K562 (cell line): Measurements from ENCODE around the gene NUBPL. TPM values are rescaled to one million over a fixed set of nuclear protein-coding genes. Genes with fewer than 3 reads are reported as not detected.

Experiments used
- ARHGAP35 ChIP-seq: fragments of 450-650 bp; IDR thresholded peaks from 2 replicates; pipeline ENCODE4 v1.6.1; 2018; ENCODE audit not compliant: partially characterized antibody
- CBFA2T3 ChIP-seq: fragments of 450-650 bp; IDR thresholded peaks from 2 replicates; pipeline ENCODE4 v1.6.1; 2017
- CCAR2 ChIP-seq: fragments of 200-400 bp; formaldehyde crosslinking; IDR thresholded peaks from 2 replicates; pipeline ENCODE4 v1.6.1; 2017; ENCODE audit warnings: mild to moderate bottlenecking, low read depth, low read length
- CREB1 ChIP-seq, 2 experiments: sonication (generic) in 1 of 2; formaldehyde crosslinking in 1 of 2; IDR thresholded peaks; 2 replicates each; pipeline versions ENCODE4 v1.6.1 to v1.8.0; 2012 to 2022; ENCODE audit warnings: inconsistent platforms in 1 of 2, mild to moderate bottlenecking in 1 of 2, missing genetic modification reagents in 1 of 2, moderate library complexity in 1 of 2
- CSDE1 ChIP-seq, 2 experiments: fragments of 450-650 bp; IDR thresholded peaks; 2 replicates each; pipeline ENCODE4 v1.6.1; 2016; ENCODE audit warnings: mild to moderate bottlenecking in 1 of 2
- DNMT1 ChIP-seq: fragments of 450-650 bp; IDR thresholded peaks from 2 replicates; pipeline ENCODE4 v1.6.1; 2016; ENCODE audit warnings: antibody characterized with exemption, mild to moderate bottlenecking
- EP300 ChIP-seq: IDR thresholded peaks from 2 replicates; pipeline ENCODE4 v1.6.1; 2012; ENCODE audit warnings: low read length, improper control_type of control experiment
- FOXJ3 ChIP-seq: sonication (generic); formaldehyde crosslinking; IDR thresholded peaks from 2 replicates; pipeline ENCODE4 v1.4.0; 2020; ENCODE audit warnings: mild to moderate bottlenecking, missing genetic modification reagents
- FOXK2 ChIP-seq, 2 experiments: fragments of 450-650 bp; IDR thresholded peaks in 1 of 2; conservative IDR thresholded peaks in 1 of 2; 2 replicates each; pipeline ENCODE4 v1.6.1; 2016; ENCODE audit warnings: low read depth in 2 of 2, mild to moderate bottlenecking in 1 of 2
- HNRNPK ChIP-seq: fragments of 200-400 bp; formaldehyde crosslinking; IDR thresholded peaks from one replicate; pipeline ENCODE4 v1.6.1; 2018; ENCODE audit warnings: mild to moderate bottlenecking, low read depth, low read length; ENCODE audit not compliant: poor library complexity, severe bottlenecking
- IRF2 ChIP-seq: sonication (generic); formaldehyde crosslinking; IDR thresholded peaks from 2 replicates; pipeline ENCODE4 v1.8.1; 2022; ENCODE audit warnings: mild to moderate bottlenecking, missing genetic modification reagents
- KAT8 ChIP-seq: fragments of 450-650 bp; IDR thresholded peaks from 2 replicates; pipeline ENCODE4 v1.6.1; 2016; ENCODE audit warnings: low read depth, mild to moderate bottlenecking
- NCOA1 ChIP-seq: fragments of 450-650 bp; IDR thresholded peaks from 2 replicates; pipeline ENCODE4 v1.6.1; 2016; ENCODE audit warnings: low read depth
- RBM17 ChIP-seq: fragments of 200-400 bp; formaldehyde crosslinking; IDR thresholded peaks from 2 replicates; pipeline ENCODE4 v1.6.1; 2017; ENCODE audit warnings: low read depth, mild to moderate bottlenecking, low read length, borderline replicate concordance
- RFX1 ChIP-seq: fragments of 450-650 bp; IDR thresholded peaks from 2 replicates; pipeline ENCODE4 v1.6.1; 2016; ENCODE audit warnings: mild to moderate bottlenecking, moderate library complexity
- RNF2 ChIP-seq: sonication (generic); IDR thresholded peaks from 2 replicates; pipeline ENCODE4 v1.6.1; 2016
- SP1 ChIP-seq: sonication (generic); formaldehyde crosslinking; IDR thresholded peaks from 2 replicates; pipeline ENCODE4 v1.8.1; 2022; ENCODE audit warnings: mild to moderate bottlenecking, missing genetic modification reagents
- SUPT5H ChIP-seq: fragments of 450-650 bp; IDR thresholded peaks from 2 replicates; pipeline ENCODE4 v1.6.1; 2016
- TCFL5 ChIP-seq: fragments of 250-450 bp; sonication (Bioruptor Pico); conservative IDR thresholded peaks from 2 replicates; pipeline ENCODE4 v1.6.1; 2021; ENCODE audit warnings: mild to moderate bottlenecking, moderate library complexity, matching md5 sums
- ZFP30 ChIP-seq: fragments of 250-450 bp; sonication (Bioruptor Pico); IDR thresholded peaks from 2 replicates; pipeline ENCODE4 v1.8.0; 2022; ENCODE audit warnings: moderate library complexity, mild to moderate bottlenecking, inconsistent platforms, borderline replicate concordance
- ZNF239 ChIP-seq: fragments of 250-450 bp; sonication (Bioruptor Pico); IDR thresholded peaks from 2 replicates; pipeline ENCODE4 v1.4.0; 2020; ENCODE audit warnings: mild to moderate bottlenecking
- ZNF253 ChIP-seq: fragments of 250-450 bp; sonication (Bioruptor Pico); conservative IDR thresholded peaks from 2 replicates; pipeline ENCODE4 v1.6.1; 2021; ENCODE audit warnings: mild to moderate bottlenecking
- polyA plus RNA-seq, 8 experiments: library from polyadenylated mRNA; depleted of rRNA in 4 of 8; stranded (reverse) in 5 of 8; unstranded in 3 of 8; fragments of >200 nt; fragmentation: Nextera tagmentation in 2 of 8; fragmentation: Illumina TruSeq in 1 of 8; extraction: Ambion mirVana in 2 of 8; extraction: Trizol in 1 of 8; gene quantifications; 2 replicates each; pipeline versions ENCODE4 v1.2.1 to v1.2.3, GENCODE V29; 2011 to 2014; ENCODE audit warnings: inconsistent platforms in 1 of 8, missing spikeins in 1 of 8
- total RNA-seq, 7 experiments: library from RNA; depleted of rRNA in 6 of 7; stranded (reverse); fragments of >200 nt in 6 of 7; fragmentation: Illumina TruSeq in 2 of 7; extraction: Trizol in 2 of 7; gene quantifications; 2 replicates each; pipeline versions ENCODE4 v1.2.1 to v1.2.3, GENCODE V29; 2011 to 2021; ENCODE audit warnings: low replicate concordance in 1 of 7
- TF ChIP-seq, protein P1 (sequence below): sonication (generic); formaldehyde crosslinking; IDR thresholded peaks from 2 replicates; pipeline ENCODE4 v1.8.0; 2022; ENCODE audit warnings: mild to moderate bottlenecking, missing genetic modification reagents
- TF ChIP-seq, protein P2 (sequence below): IDR thresholded peaks from 2 replicates; pipeline ENCODE4 v1.6.1; 2016; ENCODE audit warnings: missing genetic modification characterization, missing compliant biosample characterization
- TF ChIP-seq, protein P3 (sequence below): conservative IDR thresholded peaks from 2 replicates; pipeline ENCODE4 v1.6.1; 2011; ENCODE audit warnings: low read depth, mild to moderate bottlenecking, low read length; ENCODE audit not compliant: control insufficient read depth
- TF ChIP-seq, protein P4 (sequence below): fragments of 250-450 bp; sonication (Bioruptor Pico); IDR thresholded peaks from 2 replicates; pipeline ENCODE4 v1.5.1; 2021; ENCODE audit warnings: mild to moderate bottlenecking

NUBPL gene
- total and polyA plus RNA-seq, 9 of the 15 experiments (the other 6 are each of a cell fraction or from before 2014, with no cell fraction given), result 3.2 to 8.7 (median 6.1) TPM

DNA sequence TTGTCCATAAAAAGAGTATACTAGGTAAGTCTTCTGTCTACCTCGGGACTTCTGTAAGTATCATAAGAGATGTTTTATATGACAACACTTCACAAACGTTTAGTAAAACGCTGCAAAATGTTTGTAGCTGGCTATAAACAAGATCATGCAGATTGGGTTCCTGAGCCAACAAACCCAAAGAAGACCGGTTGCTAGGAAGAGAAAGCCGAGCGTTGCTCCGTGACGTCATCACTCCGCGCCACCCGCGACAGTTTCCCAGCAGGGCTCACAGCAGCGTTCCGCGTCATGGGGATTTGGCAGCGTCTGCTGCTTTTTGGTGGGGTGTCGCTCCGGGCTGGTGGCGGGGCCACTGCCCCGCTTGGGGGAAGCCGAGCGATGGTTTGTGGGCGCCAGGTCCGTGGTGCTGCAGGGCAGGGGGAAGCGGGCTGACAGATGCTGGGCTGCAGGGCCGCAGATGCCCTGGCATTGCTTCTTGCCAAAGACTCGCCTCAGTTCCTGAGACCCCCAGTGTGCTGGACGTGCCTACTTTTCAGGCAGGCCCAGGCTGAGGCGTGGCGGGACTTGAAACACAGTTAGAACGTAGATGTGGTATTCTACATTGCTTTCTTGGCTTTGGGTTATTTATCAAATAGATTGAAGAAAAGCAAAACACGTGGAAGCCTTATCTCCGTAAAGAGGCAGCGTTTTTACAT is at the start of gene NUBPL (continued):
- TF ChIP-seq TCFL5, result no peak
- TF ChIP-seq, protein P1, sequence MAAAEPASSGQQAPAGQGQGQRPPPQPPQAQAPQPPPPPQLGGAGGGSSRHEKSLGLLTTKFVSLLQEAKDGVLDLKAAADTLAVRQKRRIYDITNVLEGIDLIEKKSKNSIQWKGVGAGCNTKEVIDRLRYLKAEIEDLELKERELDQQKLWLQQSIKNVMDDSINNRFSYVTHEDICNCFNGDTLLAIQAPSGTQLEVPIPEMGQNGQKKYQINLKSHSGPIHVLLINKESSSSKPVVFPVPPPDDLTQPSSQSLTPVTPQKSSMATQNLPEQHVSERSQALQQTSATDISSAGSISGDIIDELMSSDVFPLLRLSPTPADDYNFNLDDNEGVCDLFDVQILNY (CRISPR knock-in tag), result no peak
- TF ChIP-seq KAT8, result no peak
- TF ChIP-seq CREB1 (IDR thresholded peaks at IDR 0.05), result peak; percentile 95
- peak; percentile 96 for TF ChIP-seq CREB1 (CRISPR knock-in tag; IDR thresholded peaks at IDR 0.05)
- TF ChIP-seq ZNF253 (CRISPR knock-in tag), result no peak
- no peak for TF ChIP-seq RBM17
- TF ChIP-seq IRF2 (CRISPR knock-in tag), result no peak
- TF ChIP-seq, protein P2, sequence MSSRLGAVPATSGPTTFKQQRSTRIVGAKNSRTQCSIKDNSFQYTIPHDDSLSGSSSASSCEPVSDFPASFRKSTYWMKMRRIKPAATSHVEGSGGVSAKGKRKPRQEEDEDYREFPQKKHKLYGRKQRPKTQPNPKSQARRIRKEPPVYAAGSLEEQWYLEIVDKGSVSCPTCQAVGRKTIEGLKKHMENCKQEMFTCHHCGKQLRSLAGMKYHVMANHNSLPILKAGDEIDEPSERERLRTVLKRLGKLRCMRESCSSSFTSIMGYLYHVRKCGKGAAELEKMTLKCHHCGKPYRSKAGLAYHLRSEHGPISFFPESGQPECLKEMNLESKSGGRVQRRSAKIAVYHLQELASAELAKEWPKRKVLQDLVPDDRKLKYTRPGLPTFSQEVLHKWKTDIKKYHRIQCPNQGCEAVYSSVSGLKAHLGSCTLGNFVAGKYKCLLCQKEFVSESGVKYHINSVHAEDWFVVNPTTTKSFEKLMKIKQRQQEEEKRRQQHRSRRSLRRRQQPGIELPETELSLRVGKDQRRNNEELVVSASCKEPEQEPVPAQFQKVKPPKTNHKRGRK, result no peak
- TF ChIP-seq DNMT1, result no peak
- no peak for TF ChIP-seq RNF2
- TF ChIP-seq, protein P3, sequence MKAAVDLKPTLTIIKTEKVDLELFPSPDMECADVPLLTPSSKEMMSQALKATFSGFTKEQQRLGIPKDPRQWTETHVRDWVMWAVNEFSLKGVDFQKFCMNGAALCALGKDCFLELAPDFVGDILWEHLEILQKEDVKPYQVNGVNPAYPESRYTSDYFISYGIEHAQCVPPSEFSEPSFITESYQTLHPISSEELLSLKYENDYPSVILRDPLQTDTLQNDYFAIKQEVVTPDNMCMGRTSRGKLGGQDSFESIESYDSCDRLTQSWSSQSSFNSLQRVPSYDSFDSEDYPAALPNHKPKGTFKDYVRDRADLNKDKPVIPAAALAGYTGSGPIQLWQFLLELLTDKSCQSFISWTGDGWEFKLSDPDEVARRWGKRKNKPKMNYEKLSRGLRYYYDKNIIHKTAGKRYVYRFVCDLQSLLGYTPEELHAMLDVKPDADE, result peak; percentile 53; the same call in 1 of the 2 replicates
- no peak for TF ChIP-seq FOXJ3 (CRISPR knock-in tag)
- no peak for TF ChIP-seq ZFP30 (CRISPR knock-in tag)
- peak; percentile 70 to 73 for TF ChIP-seq FOXK2 (conservative IDR thresholded peaks at IDR 0.05 in 1 of 2, IDR thresholded peaks at IDR 0.05 in 1 of 2; ENCODE audit: low read depth in 2 of 2)
- TF ChIP-seq EP300, result no peak
- peak in 1 of 2 experiments; percentile 81; a peak in 2 of 4 replicates for TF ChIP-seq CSDE1 (IDR thresholded peaks at IDR 0.05)
- no peak for TF ChIP-seq ZNF239 (CRISPR knock-in tag)
- peak; percentile 79 for TF ChIP-seq SUPT5H
- TF ChIP-seq CBFA2T3, result no peak
- TF ChIP-seq, protein P4, sequence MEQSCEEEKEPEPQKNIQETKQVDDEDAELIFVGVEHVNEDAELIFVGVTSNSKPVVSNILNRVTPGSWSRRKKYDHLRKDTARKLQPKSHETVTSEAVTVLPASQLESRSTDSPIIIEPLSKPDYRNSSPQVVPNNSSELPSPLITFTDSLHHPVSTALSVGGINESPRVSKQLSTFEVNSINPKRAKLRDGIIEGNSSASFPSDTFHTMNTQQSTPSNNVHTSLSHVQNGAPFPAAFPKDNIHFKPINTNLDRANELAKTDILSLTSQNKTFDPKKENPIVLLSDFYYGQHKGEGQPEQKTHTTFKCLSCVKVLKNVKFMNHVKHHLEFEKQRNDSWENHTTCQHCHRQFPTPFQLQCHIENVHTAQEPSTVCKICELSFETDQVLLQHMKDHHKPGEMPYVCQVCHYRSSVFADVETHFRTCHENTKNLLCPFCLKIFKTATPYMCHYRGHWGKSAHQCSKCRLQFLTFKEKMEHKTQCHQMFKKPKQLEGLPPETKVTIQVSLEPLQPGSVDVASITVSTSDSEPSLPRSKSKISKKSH (CRISPR knock-in tag), result no peak
- TF ChIP-seq SP1 (CRISPR knock-in tag), result peak; percentile 54; the same call in 1 of the 2 replicates
- TF ChIP-seq RFX1, result peak; percentile 89
- no peak for TF ChIP-seq CCAR2
- TF ChIP-seq NCOA1, result no peak
- no peak for TF ChIP-seq HNRNPK
- TF ChIP-seq ARHGAP35, result no peak
